Measurements from ENCODE around the gene FTSJ3.

DNA sequence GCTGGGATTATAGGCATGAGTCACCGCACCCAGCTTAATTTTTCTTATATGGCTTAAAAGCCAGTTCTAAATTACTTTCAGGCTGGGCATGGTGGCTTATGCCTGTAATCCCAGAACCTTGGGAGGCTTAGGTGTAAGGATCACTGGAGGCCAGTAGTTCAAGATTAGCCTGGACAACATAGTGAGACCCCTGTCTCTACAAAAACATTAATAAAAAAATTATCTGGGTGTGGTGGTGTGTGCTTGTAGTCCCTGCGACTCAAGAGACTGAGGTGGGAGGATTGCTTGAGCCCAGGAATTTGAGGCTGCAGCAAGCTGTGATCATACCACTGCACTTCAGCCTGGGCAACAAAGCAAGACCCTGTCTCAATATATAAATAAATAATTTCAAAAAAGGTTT is 25.8 kb upstream of the FTSJ3 start:
- no peak for TF ChIP-seq GATA3 (IDR thresholded peaks at IDR 0.05; ENCODE audit: low read depth, low read length)
- TF ChIP-seq GATA2 (IDR thresholded peaks at IDR 0.05; ENCODE audit: low read depth, low read length), result no peak
